ENCODE measurements around the gene TCTN1. TPM values are rescaled to one million over a fixed set of nuclear protein-coding genes. Genes with fewer than 3 reads are reported as not detected.

TCTN1 gene
- total RNA-seq, 1 experiment from 2014 or later: 11.1 TPM

GRCh38 chr12:110694330-110694901, 80.5 kb downstream of the TCTN1 start:
- Histone ChIP-seq H2BK120ac (ENCODE audit: low read depth, low read length, poor library complexity, severe bottlenecking) (no peak overlapping the region), H3K27ac (ENCODE audit: insufficient read length, low read depth, low read length) (no peak overlapping the region), H4K20me1 (ENCODE audit: control insufficient read depth, insufficient read depth, insufficient read length) (no peaks in the 10 kb centered on the region), H2BK15ac (ENCODE audit: low read depth, low read length) (no peak overlapping the region), H3K23ac (ENCODE audit: insufficient read length, low read depth, low read length) (no peak overlapping the region), H3K4me1 (ENCODE audit: insufficient read depth, low read length) (no peaks in the 10 kb centered on the region), H3K79me2 (ENCODE audit: insufficient read depth, low read length) (no peaks in the 10 kb centered on the region), H3K23me2 (ENCODE audit: insufficient read length, low read depth, low read length, poor library complexity, severe bottlenecking) (peaks cover under 1% of the 10 kb centered on the region), H2BK20ac (ENCODE audit: low read depth, low read length, poor library complexity, severe bottlenecking) (no peak overlapping the region), H3K4me2 (ENCODE audit: insufficient read depth, insufficient read length, low read length) (no peak overlapping the region), H4K5ac (ENCODE audit: insufficient read length, low read depth, low read length) (no peak overlapping the region), H3K79me1 (ENCODE audit: insufficient read depth, low read depth, low read length, poor library complexity, severe bottlenecking) (no peaks in the 10 kb centered on the region), H2BK5ac (ENCODE audit: insufficient read length, low read length) (no peak overlapping the region), H3K9me3 (ENCODE audit: control insufficient read depth, low read depth, low read length) (no peaks in the 10 kb centered on the region), H3K4ac (ENCODE audit: low read depth, low read length) (no peak overlapping the region), H3K14ac (ENCODE audit: insufficient read depth, low read length) (no peak overlapping the region), H3K27me3 (ENCODE audit: insufficient read depth, low read length) (no peaks in the 10 kb centered on the region), H2BK12ac (ENCODE audit: insufficient read length, low read depth, low read length) (no peak overlapping the region), H4K8ac (replicated peaks; ENCODE audit: insufficient read length, low read depth, low read length) (no peak overlapping the region), H3K9ac (ENCODE audit: extremely low read depth, insufficient read length, low read length) (no peak overlapping the region), H4K91ac (ENCODE audit: insufficient read length, low read depth, low read length) (no peak overlapping the region), H3K18ac (ENCODE audit: insufficient read length, low read depth, low read length) (no peak overlapping the region), H3T11ph (ENCODE audit: low read length) (no peak overlapping the region), H3K56ac (ENCODE audit: insufficient read length, low read depth, low read length) (no peak overlapping the region), H2AFZ (ENCODE audit: low read length) (no peak overlapping the region), H2AK5ac (ENCODE audit: insufficient read length, low read length) (no peak overlapping the region)
- H3K4me3 Mint-ChIP-seq: no peak overlapping the region
- no peaks in the 10 kb centered on the region; a peak in 1 of 7 replicates for H3K36me3 Mint-ChIP-seq (ENCODE audit: insufficient read depth in 1 of 3, low read depth in 3 of 3)
- no peak for DNase-seq
- H3K4me1 Mint-ChIP-seq: peaks cover 9 to 21% of the 10 kb centered on the region in 2 experiments
- no peaks in the 10 kb centered on the region; a peak in 1 of 5 replicates for H3K9me3 Mint-ChIP-seq
- no peak overlapping the region; a peak in 1 of 7 replicates for H3K27ac Mint-ChIP-seq
- WGBS (ENCODE audit: extremely low coverage, insufficient read length, low lambda C conversion rate): no CpG with 5 or more reads among the region's 12 CpGs
- H3K27me3 Mint-ChIP-seq (ENCODE audit: low read depth): peaks cover 4% of the 10 kb centered on the region
- TF ChIP-seq, protein P1, sequence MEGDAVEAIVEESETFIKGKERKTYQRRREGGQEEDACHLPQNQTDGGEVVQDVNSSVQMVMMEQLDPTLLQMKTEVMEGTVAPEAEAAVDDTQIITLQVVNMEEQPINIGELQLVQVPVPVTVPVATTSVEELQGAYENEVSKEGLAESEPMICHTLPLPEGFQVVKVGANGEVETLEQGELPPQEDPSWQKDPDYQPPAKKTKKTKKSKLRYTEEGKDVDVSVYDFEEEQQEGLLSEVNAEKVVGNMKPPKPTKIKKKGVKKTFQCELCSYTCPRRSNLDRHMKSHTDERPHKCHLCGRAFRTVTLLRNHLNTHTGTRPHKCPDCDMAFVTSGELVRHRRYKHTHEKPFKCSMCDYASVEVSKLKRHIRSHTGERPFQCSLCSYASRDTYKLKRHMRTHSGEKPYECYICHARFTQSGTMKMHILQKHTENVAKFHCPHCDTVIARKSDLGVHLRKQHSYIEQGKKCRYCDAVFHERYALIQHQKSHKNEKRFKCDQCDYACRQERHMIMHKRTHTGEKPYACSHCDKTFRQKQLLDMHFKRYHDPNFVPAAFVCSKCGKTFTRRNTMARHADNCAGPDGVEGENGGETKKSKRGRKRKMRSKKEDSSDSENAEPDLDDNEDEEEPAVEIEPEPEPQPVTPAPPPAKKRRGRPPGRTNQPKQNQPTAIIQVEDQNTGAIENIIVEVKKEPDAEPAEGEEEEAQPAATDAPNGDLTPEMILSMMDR (conservative IDR thresholded peaks at IDR 0.05): no peak

All from H9 (cell line).